Stomach (tissue), 9 donors: ENCODE results near the gene PSMB7. TPM values are rescaled to one million over a fixed set of nuclear protein-coding genes. Genes with fewer than 3 reads are reported as not detected.

Experiments
- DNase-seq, 2 donors: peaks; one replicate each; pipeline versions ENCODE4 v3.0.0 to v3.0.0-alpha.2; 2013 to 2019
- H3K27ac ChIP-seq, 5 donors: fragments of 200-600 bp in 4 of 5; sonication (generic) in 4 of 5; one replicate each; pipeline ENCODE4 v1.5.1; 2013 to 2019; ENCODE audit warnings: mild to moderate bottlenecking in 1 of 5, moderate library complexity in 1 of 5
- H3K27me3 ChIP-seq, 3 donors: fragments of 200-600 bp; sonication (generic); one replicate each; pipeline ENCODE4 v1.5.1; 2017 to 2019; ENCODE audit warnings: mixed run types in 1 of 3
- H3K36me3 ChIP-seq, 4 donors: fragments of 200-600 bp; sonication (generic); 1 replicate in 3 of 4; 2 replicates in 1 of 4; pipeline ENCODE4 v1.5.1; 2016 to 2019
- H3K4me1 ChIP-seq, 4 donors: fragments of 200-600 bp; sonication (generic); one replicate each; pipeline ENCODE4 v1.5.1; 2016 to 2019
- H3K4me3 ChIP-seq, 4 donors: fragments of 200-600 bp; sonication (generic) in 3 of 4; one replicate each; pipeline ENCODE4 v1.5.1; 2016 to 2019; ENCODE audit warnings: mild to moderate bottlenecking in 1 of 4
- H3K9me3 ChIP-seq, 4 donors: fragments of 200-600 bp; sonication (generic); one replicate each; pipeline ENCODE4 v1.5.1; 2016 to 2019
- EP300 ChIP-seq: sonication (generic); formaldehyde crosslinking; IDR thresholded peaks from one replicate; pipeline ENCODE4 v1.6.1; 2017; ENCODE audit warnings: antibody characterized with exemption
- POLR2A ChIP-seq, 4 donors: fragments of 450-650 bp; IDR thresholded peaks; one replicate each; pipeline ENCODE4 v1.6.1; 2016; ENCODE audit warnings: antibody characterized with exemption in 4 of 4, control low read depth in 2 of 4, mild to moderate bottlenecking in 1 of 4, moderate library complexity in 1 of 4
- POLR2AphosphoS5 ChIP-seq, 3 donors: sonication (generic); formaldehyde crosslinking; IDR thresholded peaks; one replicate each; pipeline ENCODE4 v1.6.1; 2016; ENCODE audit warnings: antibody characterized with exemption in 3 of 3
- WGBS, 5 donors: extraction: QIAGEN DNeasy Blood & Tissue Kit in 3 of 5; methylation state at CpG; one replicate each; pipeline versions ENCODE4 v1.1.5 to v1.1.7; 2013 to 2018; 5-methylcytosine and 5-hydroxymethylcytosine counted together
- intact Hi-C: fragments of 100-400 bp; cut with DNase I; formaldehyde crosslinking; loops from one replicate; pipeline ENCODE4 v1.15.1; 2023; ENCODE audit warnings: low total_unique reads
- polyA plus RNA-seq, 3 donors: library from polyadenylated mRNA; stranded (reverse); fragments of 200-250 nt; gene quantifications; one replicate each; pipeline ENCODE4 v1.2.3, GENCODE V29; 2013
- total RNA-seq, 5 donors: library from RNA; depleted of rRNA; stranded (reverse); fragments of >200 nt; gene quantifications; one replicate each; pipeline versions ENCODE4 v1.1.0 to v1.2.3, GENCODE V29; 2014 to 2016
- TF ChIP-seq, protein P1 (sequence below), 7 experiments: fragments of 450-650 bp in 4 of 7; fragments of 200-600 bp in 3 of 7; sonication (generic) in 3 of 7; IDR thresholded peaks; one replicate each; pipeline ENCODE4 v1.5.1; 2016 to 2019; ENCODE audit warnings: antibody characterized with exemption in 7 of 7, control low read depth in 2 of 7, mild to moderate bottlenecking in 1 of 7
- donor health status: healthy with polysubstance abuse.
- donor health status: Bipolar disorder and iron deficiency.
- donor health status: healthy.

Gene PSMB7
- total and polyA plus RNA-seq, 8 donors: 4.9 to 213 (median 118) TPM

DNA sequence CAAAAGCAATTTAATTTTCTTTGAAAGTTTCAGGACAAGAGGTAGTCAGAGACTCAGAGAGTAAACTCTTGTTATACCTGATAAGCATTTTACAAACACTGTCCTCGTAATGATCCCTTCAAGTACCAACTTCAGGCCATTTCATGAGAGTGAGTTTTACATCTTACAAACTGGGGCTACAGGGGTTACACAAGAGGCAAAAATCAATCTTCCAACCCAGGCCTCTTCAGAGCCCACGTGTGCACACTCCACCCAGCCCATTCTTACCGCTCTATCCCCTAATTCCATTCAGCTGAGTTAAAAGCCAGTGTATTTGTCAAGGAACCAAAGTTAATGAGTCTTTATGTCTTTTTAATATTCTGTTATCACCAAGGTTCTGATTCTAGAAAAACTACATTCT, 46.5 kb downstream of the PSMB7 start:
- no peak for DNase-seq
- peaks cover 0 to 36% (median 9%) of the 10 kb centered on the region in 4 donors for H3K4me1 ChIP-seq
- no peak for TF ChIP-seq EP300
- no peak for TF ChIP-seq POLR2AphosphoS5 (IDR thresholded peaks at IDR 0.05)
- TF ChIP-seq, protein P1, sequence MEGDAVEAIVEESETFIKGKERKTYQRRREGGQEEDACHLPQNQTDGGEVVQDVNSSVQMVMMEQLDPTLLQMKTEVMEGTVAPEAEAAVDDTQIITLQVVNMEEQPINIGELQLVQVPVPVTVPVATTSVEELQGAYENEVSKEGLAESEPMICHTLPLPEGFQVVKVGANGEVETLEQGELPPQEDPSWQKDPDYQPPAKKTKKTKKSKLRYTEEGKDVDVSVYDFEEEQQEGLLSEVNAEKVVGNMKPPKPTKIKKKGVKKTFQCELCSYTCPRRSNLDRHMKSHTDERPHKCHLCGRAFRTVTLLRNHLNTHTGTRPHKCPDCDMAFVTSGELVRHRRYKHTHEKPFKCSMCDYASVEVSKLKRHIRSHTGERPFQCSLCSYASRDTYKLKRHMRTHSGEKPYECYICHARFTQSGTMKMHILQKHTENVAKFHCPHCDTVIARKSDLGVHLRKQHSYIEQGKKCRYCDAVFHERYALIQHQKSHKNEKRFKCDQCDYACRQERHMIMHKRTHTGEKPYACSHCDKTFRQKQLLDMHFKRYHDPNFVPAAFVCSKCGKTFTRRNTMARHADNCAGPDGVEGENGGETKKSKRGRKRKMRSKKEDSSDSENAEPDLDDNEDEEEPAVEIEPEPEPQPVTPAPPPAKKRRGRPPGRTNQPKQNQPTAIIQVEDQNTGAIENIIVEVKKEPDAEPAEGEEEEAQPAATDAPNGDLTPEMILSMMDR (IDR thresholded peaks at IDR 0.05): no peak
- TF ChIP-seq POLR2A (IDR thresholded peaks at IDR 0.05): no peak
- WGBS, 5 donors: 69 to 78% (median 71%) methylated on average over 3 of the region's 3 CpGs
- H3K9me3 ChIP-seq: no peaks in the 10 kb centered on the region
- intact Hi-C loops: no loop called here
- H3K27me3 ChIP-seq: no peaks in the 10 kb centered on the region
- H3K27ac ChIP-seq: no peak overlapping the region
- peaks cover 0 to 21% (median 12%) of the 10 kb centered on the region in 4 donors for H3K36me3 ChIP-seq
- no peak overlapping the region for H3K4me3 ChIP-seq

DNA sequence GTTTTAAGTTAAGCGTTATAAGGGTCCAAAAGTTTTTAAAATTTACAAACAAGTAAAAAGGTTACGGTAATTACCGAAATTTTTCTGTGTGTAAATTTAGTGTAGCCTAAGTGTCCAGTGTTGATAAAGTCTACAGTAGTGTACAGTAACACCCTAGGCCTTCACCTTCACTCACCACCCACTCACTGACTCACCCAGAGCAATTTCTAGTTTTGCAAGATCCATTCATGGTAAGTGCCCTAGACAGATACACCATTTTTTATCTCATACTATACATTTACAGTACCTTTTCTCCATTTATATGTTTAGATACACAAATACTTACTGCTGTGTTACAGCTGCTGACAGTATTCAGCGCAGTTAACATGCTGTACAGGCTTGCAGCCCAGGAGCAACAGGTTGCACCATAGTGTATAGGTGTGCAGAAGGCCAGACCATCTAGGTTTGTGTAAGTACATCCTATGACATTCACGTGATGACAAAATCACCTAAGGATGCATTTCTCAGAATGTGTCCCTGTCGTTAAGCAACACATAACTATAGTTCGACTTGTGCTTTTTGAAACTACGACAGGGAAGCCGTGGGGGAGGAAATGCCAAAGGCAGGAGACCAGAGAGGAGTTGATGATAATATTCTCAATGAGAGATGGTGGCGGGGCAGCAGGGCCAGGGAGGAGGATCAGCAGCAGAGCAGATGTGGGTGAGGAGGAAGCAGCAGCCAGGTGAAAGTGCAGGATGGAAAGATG, 48.6 kb downstream of the PSMB7 start:
- Histone ChIP-seq H3K4me1 (peaks cover 0 to 32% (median 9%) of the 10 kb centered on the region in 4 donors), H3K27ac (no peak overlapping the region), H3K9me3 (no peaks in the 10 kb centered on the region), H3K27me3 (no peaks in the 10 kb centered on the region), H3K4me3 (no peak overlapping the region), H3K36me3 (peaks cover 0 to 25% (median 14%) of the 10 kb centered on the region in 4 donors)
- TF ChIP-seq POLR2A (IDR thresholded peaks at IDR 0.05): no peak
- TF ChIP-seq, protein P1 (IDR thresholded peaks at IDR 0.05): no peak
- no peak for TF ChIP-seq POLR2AphosphoS5 (IDR thresholded peaks at IDR 0.05)
- TF ChIP-seq EP300: no peak
- WGBS, 5 donors: 88 to 93% (median 90%) methylated on average over 10 of the region's 10 CpGs
- intact Hi-C loops: no loop called here
- no peak for DNase-seq

DNA sequence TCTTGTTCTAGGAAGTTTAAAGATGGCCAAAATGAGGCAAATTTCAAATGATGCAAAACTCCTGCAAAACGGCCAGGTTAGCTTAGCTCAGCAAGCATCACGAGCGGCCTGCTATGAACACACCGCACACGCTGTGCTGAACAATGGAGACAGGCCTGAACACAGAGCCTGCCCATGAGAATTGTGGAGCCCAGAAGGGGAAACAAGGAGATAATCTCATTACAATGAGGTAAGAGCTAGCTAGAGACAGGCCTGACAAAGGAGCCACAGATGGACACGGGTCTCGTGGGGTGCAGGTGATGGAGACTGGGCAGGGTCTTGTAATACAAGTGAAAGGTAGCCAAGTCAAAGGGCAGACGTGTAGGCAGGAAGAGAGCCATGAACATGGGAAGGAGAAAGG, 50.2 kb downstream of the PSMB7 start:
- Histone ChIP-seq H3K9me3 (no peaks in the 10 kb centered on the region), H3K4me3 (no peak overlapping the region), H3K27ac (no peak overlapping the region), H3K4me1 (peaks cover 0 to 27% (median 9%) of the 10 kb centered on the region in 4 donors), H3K27me3 (no peaks in the 10 kb centered on the region), H3K36me3 (peaks cover 0 to 25% (median 16%) of the 10 kb centered on the region in 4 donors)
- intact Hi-C loops: no loop called here
- no peak for DNase-seq
- WGBS, 5 donors: 79 to 83% (median 79%) methylated on average over 8 of the region's 8 CpGs
- TF ChIP-seq EP300: no peak
- TF ChIP-seq, protein P1 (IDR thresholded peaks at IDR 0.05): no peak
- no peak for TF ChIP-seq POLR2A (IDR thresholded peaks at IDR 0.05)
- TF ChIP-seq POLR2AphosphoS5 (IDR thresholded peaks at IDR 0.05): no peak

DNA sequence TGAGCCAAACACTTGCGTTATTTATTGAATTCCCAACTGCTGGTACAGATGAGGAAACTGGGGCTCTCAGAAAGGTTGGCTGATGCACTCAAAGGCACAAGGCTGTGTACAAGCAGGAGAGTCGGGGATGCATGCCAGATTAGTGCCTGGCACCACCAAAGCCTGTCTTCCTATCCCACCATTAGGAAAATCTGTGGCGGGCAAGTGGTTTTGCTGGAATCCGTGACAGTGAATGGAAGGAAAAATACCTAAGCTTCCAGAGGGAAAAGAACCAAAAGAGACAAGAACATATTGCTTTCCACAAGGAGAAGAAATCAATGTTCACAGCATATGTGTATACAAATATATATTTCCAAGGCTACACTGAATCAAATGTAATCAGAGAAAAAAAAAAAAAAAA, 51.1 kb downstream of the PSMB7 start:
- H3K4me1 ChIP-seq: peaks cover 0 to 18% (median 7%) of the 10 kb centered on the region in 4 donors
- H3K27ac ChIP-seq: no peak overlapping the region
- H3K27me3 ChIP-seq: no peaks in the 10 kb centered on the region
- WGBS, 5 donors: 95 to 98% (median 96%) methylated on average over 4 of the region's 4 CpGs
- peaks cover 0 to 25% (median 16%) of the 10 kb centered on the region in 4 donors for H3K36me3 ChIP-seq
- TF ChIP-seq EP300 (no peak), POLR2AphosphoS5 (IDR thresholded peaks at IDR 0.05) (no peak), POLR2A (IDR thresholded peaks at IDR 0.05) (no peak)
- TF ChIP-seq, protein P1 (IDR thresholded peaks at IDR 0.05): no peak
- H3K4me3 ChIP-seq: no peak overlapping the region
- intact Hi-C loops: no loop called here
- no peaks in the 10 kb centered on the region for H3K9me3 ChIP-seq
- no peak for DNase-seq
